Occipital lobe (tissue), 3 donors: ENCODE results near the gene HYDIN. TPM values are rescaled to one million over a fixed set of nuclear protein-coding genes. Genes with fewer than 3 reads are reported as not detected.

ENCODE experiments used
- DNase-seq: peaks from one replicate; lab custom pipeline; 2025; lab: John Stamatoyannopoulos, UW
- small RNA-seq: library from RNA; depleted of rRNA; stranded (forward); fragments of <200 nt; gene quantifications from one replicate; pipeline ENCODE3, GENCODE V24; 2014
- total RNA-seq: library from RNA; depleted of rRNA; stranded (reverse); fragments of >200 nt; gene quantifications from one replicate; pipeline ENCODE4 v1.2.3, GENCODE V29; 2014

HYDIN gene
- total RNA-seq, 1 donor from 2014 or later, result 26.5 TPM

DNA sequence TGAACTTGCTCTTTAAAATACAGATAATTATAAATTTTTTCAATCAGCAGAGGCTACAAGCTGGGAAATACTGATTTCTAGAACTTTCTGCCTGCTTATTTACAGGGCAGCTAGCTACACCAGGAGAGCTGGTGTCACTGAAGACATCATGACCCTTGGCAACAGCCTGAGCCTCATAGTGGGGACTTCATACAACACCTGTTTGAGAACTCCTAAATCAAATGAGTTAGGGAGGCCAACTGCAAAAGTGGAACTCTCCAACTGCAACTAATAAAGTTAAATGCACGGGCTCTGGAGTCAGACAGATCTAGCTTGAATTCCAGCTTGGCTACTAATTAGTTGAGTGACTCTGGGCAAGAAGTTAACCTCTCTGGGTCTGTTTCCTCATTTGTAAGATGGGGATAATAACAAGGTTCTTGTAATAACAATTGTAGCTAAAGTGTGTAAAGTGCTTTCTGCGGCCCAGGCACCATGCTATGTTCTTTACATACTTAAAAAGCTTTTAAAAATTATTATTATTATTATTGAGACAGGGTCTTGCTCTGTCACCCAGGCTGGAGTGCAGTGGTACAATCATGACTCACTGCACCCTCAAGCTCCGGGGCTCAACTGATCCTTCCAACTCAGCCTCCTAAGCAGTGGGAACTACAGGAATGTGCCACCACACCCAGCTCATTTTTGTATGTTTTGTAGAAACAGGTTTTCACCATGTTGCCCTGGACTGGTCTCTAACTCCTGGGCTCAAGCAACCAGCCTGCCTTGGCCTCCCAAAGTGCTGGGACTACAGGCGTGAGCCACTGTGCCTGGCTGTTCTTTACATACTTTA, 462.9 kb downstream of the HYDIN start:
- no peak for DNase-seq

DNA sequence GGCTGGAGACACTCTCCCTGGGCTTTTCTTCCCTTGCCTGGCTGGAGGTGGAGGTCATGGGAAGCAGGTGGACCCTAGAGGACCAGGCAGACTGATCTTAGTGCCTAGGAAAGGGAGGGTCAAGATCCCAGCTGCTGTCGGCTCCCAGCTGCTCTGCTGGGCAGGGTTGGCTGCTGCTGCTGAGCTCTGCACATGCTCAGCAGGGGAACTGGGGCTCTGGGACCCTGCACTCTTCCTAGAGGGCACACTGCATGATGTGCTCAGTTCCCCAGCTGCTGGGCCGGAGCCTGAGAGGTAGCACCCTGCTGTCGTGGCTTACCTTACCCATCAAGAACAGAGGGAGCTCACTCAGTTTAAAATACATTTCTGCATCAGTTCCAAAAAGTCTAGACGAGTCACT, 463.9 kb downstream of the HYDIN start:
- no peak for DNase-seq

DNA sequence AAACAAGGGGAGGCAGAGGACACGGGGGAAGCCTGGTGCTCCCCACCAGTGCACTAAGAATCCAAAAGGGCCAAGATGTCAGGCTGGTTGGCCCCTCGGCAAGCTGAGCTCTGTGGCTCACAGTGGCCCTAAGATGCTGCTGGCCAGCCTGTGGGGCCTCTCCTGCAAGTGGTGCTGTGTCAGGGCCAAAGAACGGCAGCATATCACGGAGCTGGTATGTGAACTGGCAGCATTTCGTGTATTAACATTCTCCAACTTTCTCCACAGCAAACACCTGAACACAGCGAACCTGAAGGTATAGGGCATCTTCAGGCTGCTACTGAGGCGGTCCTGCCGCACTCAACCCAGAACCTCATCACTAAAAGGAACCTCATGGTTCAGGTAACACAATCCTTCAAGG, 464.3 kb downstream of the HYDIN start:
- no peak for DNase-seq

DNA sequence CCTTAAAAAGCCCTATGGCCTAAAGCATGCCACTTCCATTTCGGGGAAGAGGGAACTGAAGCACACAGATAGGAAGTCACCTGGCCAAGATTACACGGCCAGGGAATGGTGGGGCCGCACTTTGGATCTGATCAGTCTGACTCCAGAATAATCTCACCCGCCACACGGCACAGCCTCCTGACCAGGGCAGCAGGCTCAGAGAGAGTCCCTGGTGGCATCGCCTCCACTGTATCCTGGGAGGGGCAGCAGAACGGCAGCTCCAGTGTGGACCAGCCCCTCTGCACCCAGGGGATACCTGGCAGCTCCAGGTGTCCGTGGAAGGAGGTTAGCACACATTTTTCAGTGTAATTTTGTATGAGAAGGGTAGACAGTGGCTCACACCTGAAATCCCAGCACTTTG, 465.0 kb downstream of the HYDIN start:
- DNase-seq, result no peak

DNA sequence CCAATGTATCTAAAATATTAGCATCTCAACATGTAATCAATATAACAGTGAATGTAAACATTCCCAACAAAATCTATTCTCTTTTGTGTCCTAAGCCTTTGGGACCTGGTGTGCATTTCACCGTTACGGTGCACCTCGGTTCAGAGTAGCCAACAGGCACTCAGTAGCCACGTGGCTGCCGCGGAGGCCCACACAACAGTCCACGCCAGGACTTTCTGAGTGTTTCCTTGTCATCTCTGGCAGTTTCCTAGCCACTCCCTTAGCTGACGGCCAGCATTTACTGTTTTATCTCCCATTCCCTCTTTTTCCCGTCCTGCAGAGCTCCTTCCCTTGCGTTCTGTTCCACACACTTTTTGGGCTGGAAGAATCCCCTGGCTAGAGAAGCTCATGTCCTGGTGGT, 465.9 kb downstream of the HYDIN start:
- DNase-seq, result no peak

DNA sequence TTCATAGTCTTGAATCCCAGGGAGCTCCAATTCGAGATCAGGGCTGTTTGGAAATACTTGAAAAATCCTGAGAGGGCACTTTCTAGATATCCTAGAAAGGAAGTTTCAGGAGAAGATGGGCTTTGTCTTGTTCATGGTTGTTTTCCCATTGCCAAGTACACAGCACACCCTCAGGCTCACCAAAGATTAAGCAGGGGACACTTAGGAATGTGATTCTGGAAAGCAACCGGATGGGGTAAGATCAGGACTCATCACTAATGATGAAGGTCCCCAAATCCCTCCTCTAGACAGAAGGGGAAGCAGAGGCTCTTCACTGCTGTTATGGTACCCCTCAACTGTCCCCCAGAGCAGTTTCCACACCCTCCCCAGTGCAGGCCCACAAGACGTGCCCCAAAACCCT, 470.3 kb downstream of the HYDIN start:
- no peak for DNase-seq

DNA sequence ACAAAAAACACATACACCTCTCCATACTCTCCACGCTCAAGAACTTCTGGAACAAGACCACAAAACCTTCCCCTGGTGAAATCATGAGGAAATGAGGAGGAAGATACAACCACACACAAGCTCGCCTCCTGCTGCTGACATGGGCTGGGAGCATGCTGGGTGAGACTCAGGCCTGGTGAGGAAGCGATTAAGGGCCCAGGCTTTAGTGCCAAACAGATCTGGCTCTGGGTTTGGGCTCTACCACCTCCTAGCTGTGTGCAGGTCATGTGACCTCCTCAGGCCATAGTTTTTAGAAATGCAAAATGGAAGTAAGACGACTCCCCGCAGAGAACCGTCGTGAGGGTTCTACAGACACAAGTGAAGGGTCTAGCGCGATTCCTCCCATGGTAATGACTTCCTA, 470.9 kb downstream of the HYDIN start:
- no peak for DNase-seq

DNA sequence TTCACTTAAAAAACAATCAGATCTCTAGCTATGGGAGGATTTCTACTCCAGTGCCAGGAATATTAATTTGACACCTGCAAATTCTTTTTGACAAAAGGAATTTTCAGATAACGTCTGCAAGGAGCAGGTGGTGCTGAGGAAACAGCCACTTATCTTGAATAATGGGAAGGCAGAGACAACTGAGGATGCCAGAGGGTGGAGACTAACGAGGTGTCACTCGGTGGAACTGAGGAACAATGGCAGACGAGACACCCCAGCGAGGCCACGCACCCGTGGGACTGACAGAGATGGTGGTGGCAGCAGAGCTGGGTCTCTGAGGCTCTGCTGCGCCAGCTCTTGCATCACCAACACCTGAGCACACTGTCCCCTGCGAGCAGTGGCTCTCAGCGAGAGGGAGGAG, 471.7 kb downstream of the HYDIN start:
- DNase-seq, result no peak

Small RNA genes lying within 50 kb of the gene (small RNA-seq; reads per million reads assigned to genes)
- gene RNU6ATAC25P, result not detected

Other genes with a start within 250 kb of the HYDIN start
- gene CMTR2, start 58.7 kb upstream of the HYDIN start, total RNA-seq, result 50.4 TPM
- gene CALB2, start 128.0 kb upstream of the HYDIN start, total RNA-seq, result 9.2 TPM
- not detected for gene TLE7, start 211.3 kb upstream of the HYDIN start, total RNA-seq
- gene ZNF23, start 231.5 kb upstream of the HYDIN start, total RNA-seq, result 23.4 TPM